Astrocyte of the spinal cord (primary cell): ENCODE data around the gene ADGRG7.

Experiments used
- DNase-seq: peaks from one replicate; pipeline ENCODE4 v3.0.0; 2011; ENCODE audit warnings: low read depth, low spot score
- H3K4me3 ChIP-seq: 2 replicates; pipeline ENCODE4 v1.5.1; 2011; ENCODE audit warnings: low read depth, mild to moderate bottlenecking, low read length, moderate library complexity
- in situ Hi-C: cut with HindIII; loops from 2 replicates; pipeline ENCODE4 v1.10.0; 2017; ENCODE audit warnings: low sequenced_read_pairs
- TF ChIP-seq, protein P1 (sequence below): IDR thresholded peaks from 2 replicates; pipeline ENCODE4 v1.5.1; 2012; ENCODE audit warnings: low read depth, mild to moderate bottlenecking, low read length, inconsistent platforms

Gene ADGRG7

DNA sequence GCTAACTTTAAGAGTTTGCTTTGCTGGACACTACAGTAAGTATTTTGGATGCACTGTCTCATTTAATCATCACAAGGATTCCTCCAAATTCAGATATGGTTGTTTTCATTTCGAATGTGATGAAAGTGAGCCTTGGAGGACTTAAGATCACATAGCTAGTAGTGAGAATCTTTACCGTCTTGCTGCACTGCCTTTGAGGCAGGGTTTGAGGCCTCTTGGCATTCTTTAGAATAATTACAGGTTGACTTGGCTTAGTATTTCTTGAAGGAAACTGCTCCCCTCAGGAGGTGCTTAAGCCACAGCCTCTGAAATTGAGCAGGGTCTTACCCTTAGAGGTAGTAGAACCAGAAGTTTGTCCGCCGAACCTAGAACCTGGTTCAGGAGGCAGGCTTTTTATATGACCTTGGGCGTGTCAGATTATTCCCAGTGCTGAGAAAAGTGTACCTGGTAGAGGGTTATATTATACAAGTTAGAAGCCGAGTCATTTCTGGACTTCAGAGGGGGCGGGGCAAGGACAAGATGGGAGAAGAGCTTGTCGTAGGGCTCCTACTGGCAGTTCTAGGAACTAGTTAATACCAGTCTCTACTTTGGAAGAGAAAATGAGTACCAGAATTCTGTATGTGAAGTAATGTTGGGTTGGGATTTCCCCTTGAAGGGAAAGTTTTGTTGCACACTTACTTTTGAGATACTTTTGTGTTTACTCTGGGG, 101.0 kb downstream of the ADGRG7 start:
- in situ Hi-C loops: no loop called here
- TF ChIP-seq, protein P1, sequence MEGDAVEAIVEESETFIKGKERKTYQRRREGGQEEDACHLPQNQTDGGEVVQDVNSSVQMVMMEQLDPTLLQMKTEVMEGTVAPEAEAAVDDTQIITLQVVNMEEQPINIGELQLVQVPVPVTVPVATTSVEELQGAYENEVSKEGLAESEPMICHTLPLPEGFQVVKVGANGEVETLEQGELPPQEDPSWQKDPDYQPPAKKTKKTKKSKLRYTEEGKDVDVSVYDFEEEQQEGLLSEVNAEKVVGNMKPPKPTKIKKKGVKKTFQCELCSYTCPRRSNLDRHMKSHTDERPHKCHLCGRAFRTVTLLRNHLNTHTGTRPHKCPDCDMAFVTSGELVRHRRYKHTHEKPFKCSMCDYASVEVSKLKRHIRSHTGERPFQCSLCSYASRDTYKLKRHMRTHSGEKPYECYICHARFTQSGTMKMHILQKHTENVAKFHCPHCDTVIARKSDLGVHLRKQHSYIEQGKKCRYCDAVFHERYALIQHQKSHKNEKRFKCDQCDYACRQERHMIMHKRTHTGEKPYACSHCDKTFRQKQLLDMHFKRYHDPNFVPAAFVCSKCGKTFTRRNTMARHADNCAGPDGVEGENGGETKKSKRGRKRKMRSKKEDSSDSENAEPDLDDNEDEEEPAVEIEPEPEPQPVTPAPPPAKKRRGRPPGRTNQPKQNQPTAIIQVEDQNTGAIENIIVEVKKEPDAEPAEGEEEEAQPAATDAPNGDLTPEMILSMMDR: peak; percentile 42

DNA sequence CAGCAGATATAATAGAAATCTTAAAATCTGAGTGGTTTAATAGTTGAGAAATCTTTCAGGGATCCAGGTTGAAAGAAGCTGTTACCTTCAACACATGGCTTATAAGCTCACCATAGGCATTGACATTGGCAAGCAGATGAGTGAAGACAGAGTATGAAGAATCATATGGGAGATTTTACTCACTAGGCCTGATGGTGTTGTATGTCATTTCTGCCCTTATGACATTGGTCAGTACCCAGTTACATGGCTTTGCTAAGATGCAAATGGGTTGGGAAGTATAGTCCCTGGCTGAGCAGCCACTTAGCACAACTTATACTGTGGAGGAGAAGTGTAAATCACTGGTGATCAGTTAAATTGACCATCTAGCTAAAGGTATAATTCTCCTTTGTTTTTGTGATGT, 105.8 kb downstream of the ADGRG7 start:
- no peak overlapping the region for H3K4me3 ChIP-seq
- in situ Hi-C loops: no loop called here
- no peak for DNase-seq
- TF ChIP-seq, protein P1: no peak

More for the DNA sequence above, 101.0 kb downstream of the ADGRG7 start:
- DNase-seq: peak; percentile 70
- peak overlapping the region; percentile 88 for H3K4me3 ChIP-seq

DNA sequence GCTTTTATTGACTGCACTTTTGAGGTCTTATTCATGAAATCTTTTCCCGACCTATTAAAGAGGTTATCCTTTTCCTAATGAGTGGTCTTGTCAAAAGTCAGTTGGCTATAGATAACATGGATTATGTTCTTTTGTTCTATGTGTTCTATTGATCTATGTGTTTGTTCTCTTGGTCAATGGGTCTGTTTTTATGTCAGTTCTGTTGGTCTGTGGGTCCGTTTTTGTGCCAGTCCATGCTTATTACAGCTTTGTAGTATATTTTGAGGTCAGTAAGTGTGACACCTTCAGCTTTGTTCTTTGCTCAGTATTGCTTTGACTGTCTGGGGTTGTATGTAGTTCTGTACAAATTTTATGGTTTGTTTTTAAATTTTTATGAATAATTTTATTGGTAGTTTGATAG, 107.7 kb downstream of the ADGRG7 start:
- in situ Hi-C loops: no loop called here
- H3K4me3 ChIP-seq: no peak overlapping the region
- no peak for DNase-seq

DNA sequence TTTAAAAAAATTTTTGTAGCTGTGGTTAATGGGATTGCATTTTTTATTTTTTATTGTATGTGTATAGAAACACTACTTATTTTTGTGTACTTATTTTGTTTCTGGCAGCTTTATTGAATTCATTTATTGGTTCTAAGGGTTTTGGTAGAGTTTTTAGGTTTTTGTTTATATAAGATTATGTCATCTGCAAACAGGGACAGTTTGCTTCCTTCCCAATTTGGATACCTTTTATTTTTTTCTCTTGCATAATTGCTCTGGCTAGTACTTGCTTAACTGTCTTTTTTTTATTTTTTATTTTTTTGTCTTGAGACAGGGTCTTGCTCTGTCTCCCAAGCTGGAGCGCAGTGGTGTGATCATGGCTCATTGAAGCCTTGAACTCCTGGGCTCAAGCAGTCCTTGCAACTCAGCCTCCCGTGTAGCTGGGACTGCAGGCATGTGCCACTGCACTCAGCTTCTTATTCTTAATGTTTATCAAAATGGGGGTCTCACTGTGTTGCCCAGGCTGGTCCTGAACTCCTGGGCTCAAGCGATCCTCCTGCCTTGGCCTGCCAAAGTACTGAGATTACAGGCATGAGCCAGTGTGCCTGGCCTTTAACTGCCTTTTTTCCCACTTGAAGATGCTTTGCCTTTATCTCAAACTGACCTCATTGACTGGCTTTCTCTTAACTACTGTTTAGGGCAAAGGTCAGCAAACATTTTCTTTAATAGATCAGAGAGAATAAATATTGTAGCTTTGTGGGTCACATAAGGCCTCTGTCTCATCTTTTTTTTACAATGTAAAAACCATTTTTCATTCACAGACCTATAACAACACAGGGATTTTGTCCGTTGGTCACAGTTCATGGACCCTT, 108.5 kb downstream of the ADGRG7 start:
- TF ChIP-seq, protein P1: no peak
- no peak for DNase-seq
- H3K4me3 ChIP-seq: no peak overlapping the region
- in situ Hi-C loops: no loop called here

More for the DNA sequence above, 107.7 kb downstream of the ADGRG7 start:
- TF ChIP-seq, protein P1: no peak

DNA sequence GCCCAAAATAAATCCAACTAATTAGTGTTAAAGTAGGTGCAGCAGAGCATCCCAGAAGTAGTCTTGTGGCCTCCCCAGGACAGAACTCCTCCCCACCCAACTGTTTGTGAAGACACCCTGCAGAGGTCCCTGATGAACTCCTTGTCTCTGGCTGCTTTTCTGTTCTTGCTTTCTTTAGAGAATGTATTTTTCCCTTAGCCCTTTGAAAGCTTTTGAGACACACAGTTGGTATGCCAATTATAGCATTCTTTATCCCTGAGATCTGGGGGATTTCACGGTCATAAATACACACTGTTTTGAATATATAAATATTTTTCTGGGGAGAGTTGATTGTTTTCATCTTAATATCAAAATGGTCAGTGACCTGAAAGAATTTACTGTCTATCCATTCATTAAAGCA, 109.7 kb downstream of the ADGRG7 start:
- DNase-seq: no peak
- no peak overlapping the region for H3K4me3 ChIP-seq
- TF ChIP-seq, protein P1: no peak
- in situ Hi-C loops: no loop called here

DNA sequence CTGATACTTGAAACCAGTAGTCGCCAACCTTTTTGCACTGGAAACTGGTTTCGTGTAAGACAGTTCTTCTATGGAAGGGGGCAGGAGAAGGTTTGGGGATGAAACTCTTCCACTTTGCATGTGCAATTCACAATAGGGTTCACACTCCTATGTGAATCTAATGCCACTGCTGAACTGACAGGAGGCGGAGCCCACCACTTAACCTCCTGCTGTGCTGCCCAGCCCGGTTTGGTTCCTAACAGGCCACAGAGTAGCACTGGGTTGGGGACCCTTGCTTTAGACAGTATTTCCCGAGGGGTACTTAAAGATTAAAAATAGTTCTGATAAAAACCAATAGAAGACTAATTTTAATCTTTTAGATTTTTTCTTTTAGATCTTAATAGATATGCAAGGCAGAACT, 111.0 kb downstream of the ADGRG7 start:
- in situ Hi-C loops: no loop called here
- H3K4me3 ChIP-seq: no peak overlapping the region
- TF ChIP-seq, protein P1: no peak
- no peak for DNase-seq
